HG03139 (cell line): ENCODE results near the gene GSKIP.
A peak's percentile ranks its signal among the peaks of the same experiment; 100 is the strongest.
"Not testable (repeated sequence)": the region's sequence is repeated elsewhere in the genome, so short reads cannot be mapped to it uniquely, and the experiment has no call there.

Experiments
- ATAC-seq: cut with Tn5 transposase; IDR thresholded peaks from one replicate; pipeline ENCODE4 v1.9.1; 2021; ENCODE audit not compliant: unreplicated experiment

The GSKIP gene

GRCh38 chr14:96362965-96363750, at the start of gene GSKIP, which contains the start of gene ATG2B:
TSS of gene GSKIP (plus strand) at chr14:96363526. CDS start at chr14:96382248, 18,722 bp downstream.
TSS of gene ATG2B (minus strand) at chr14:96363341. CDS start at chr14:96362976, 365 bp downstream.
- ATAC-seq, result peak; percentile 65

GRCh38 chr14:96316087-96316486, 47.2 kb upstream of the GSKIP start:
- ATAC-seq, result no peak

GRCh38 chr14:96318836-96319235, 44.5 kb upstream of the GSKIP start:
- ATAC-seq, result no peak

- ATAC-seq, result no peak
Measured at GRCh38 chr14:96320605-96321004, 42.7 kb upstream of the GSKIP start.

- ATAC-seq, result no peak
Measured at GRCh38 chr14:96324219-96324618, 39.1 kb upstream of the GSKIP start.

GRCh38 chr14:96338551-96338950, 24.8 kb upstream of the GSKIP start:
- no peak for ATAC-seq

- no peak for ATAC-seq
Measured at GRCh38 chr14:96341323-96341722, 22.0 kb upstream of the GSKIP start.

GRCh38 chr14:96345669-96346068, 17.7 kb upstream of the GSKIP start:
- no peak for ATAC-seq

GRCh38 chr14:96347957-96348356, 15.4 kb upstream of the GSKIP start:
- ATAC-seq, result not testable (repeated sequence)

GRCh38 chr14:96349286-96350075, 13.8 kb upstream of the GSKIP start:
- no peak for ATAC-seq

- no peak for ATAC-seq
Measured at GRCh38 chr14:96351986-96352385, 11.3 kb upstream of the GSKIP start.

GRCh38 chr14:96352708-96353107, 10.6 kb upstream of the GSKIP start:
- no peak for ATAC-seq

- no peak for ATAC-seq
Measured at GRCh38 chr14:96354246-96354645, 9.1 kb upstream of the GSKIP start.

- no peak for ATAC-seq
Measured at GRCh38 chr14:96357216-96357615, 6.1 kb upstream of the GSKIP start.

GRCh38 chr14:96359959-96360358, 3.4 kb upstream of the GSKIP start:
- ATAC-seq, result no peak

GRCh38 chr14:96362071-96362964, 1.0 kb upstream of the GSKIP start:
- peak; percentile 12 for ATAC-seq

- peak; percentile 11 for ATAC-seq
Measured at GRCh38 chr14:96363751-96364336, 518 bp downstream of the GSKIP start.

GRCh38 chr14:96364962-96365361, 1.6 kb downstream of the GSKIP start:
- ATAC-seq, result no peak

- ATAC-seq, result no peak
Measured at GRCh38 chr14:96368534-96368933, 5.2 kb downstream of the GSKIP start.

GRCh38 chr14:96370528-96370927, 7.2 kb downstream of the GSKIP start:
- no peak for ATAC-seq

- no peak for ATAC-seq
Measured at GRCh38 chr14:96373538-96373937, 10.2 kb downstream of the GSKIP start.
